Measurements from ENCODE around the gene ADH1B.
"Not testable (repeated sequence)": the region's sequence is repeated elsewhere in the genome, so short reads cannot be mapped to it uniquely, and the experiment has no call there.

The ADH1B gene

DNA sequence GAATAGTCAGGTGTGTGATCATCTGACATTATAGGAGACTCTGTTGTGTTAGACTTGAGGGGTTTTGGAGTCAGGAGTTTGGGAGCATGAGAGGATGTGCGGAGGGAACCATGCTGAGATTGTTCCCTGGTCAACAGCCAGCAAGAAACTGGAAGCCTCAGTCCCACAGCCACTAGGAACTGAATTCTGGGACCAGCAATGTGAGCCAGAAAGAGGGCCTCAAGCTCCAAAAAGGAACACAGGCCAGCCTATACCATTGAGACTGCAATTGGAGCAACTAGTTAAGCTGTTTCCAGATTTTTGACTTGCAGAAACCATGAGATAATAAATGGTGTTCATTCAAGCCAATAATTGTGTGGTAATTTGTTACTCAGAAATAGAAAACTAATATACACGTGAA, 8.7 kb upstream of the ADH1B start:
- in situ Hi-C loops (cut with MboI; ENCODE audit: low pct_unique_long_range_greater_than_20kb, low sequenced_read_pairs), result no loop called here
- DNase-seq, result no peak

DNA sequence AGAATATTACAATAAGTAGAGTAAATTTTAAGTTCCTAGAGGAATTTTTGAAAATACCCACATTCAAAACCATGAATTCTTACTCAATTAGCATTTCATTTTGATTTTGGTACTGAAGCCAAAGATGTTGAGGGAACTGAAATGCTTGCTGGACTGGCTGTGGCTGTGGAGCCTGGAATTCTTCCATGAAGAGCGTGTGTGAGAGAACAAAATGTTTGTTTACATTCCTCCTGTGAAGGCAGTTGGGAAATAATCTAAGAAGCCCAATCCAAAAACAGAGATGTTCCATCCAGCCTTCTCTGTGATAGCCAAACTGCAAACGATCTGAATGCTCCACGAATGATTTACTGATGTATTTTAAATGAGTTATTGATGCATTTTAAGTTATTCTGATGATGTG, 3.8 kb upstream of the ADH1B start:
- DNase-seq, result no peak
- in situ Hi-C loops (cut with MboI; ENCODE audit: low pct_unique_long_range_greater_than_20kb, low sequenced_read_pairs), result no loop called here

DNA sequence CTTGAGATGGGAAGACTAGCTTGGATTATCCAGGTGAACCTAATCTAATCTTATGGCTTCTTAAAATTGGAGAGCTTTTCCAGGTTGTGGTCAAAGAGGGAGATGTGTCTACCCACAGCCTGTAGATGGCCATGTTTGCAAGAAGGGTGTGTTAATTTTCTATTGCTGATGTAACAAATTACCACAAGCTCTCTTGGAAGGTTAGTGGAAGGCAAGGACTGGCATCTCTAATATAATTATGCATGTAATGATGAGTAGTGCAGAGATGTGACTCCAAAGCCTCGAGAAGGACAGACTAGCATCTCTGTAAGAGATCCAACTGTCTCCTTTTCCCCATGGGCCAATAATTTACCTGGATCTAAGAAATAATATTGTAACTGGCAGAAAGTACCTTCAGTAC, 3.2 kb upstream of the ADH1B start:
- in situ Hi-C loops (cut with MboI; ENCODE audit: low pct_unique_long_range_greater_than_20kb, low sequenced_read_pairs), result no loop called here
- DNase-seq, result no peak

DNA sequence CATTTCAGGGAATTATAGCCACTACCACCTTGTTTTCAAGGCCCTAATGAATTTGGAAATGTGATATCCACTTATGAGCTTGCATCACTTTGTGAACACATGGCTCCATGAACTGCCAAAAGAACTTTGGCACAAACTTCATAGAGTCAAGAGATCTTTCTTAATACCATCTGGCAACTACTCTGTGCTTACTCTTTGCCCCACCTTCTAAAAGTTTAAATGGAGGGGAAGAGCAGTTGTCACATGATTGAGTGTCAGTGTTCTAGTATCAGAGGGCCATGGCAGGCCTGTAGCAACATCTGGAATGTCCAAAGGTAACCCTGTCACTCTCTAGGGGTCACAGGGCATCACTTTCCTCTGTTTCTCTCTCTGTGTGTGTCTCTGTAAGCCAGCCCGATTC, 2.6 kb upstream of the ADH1B start:
- no peak for DNase-seq
- in situ Hi-C loops (cut with MboI; ENCODE audit: low pct_unique_long_range_greater_than_20kb, low sequenced_read_pairs), result no loop called here

DNA sequence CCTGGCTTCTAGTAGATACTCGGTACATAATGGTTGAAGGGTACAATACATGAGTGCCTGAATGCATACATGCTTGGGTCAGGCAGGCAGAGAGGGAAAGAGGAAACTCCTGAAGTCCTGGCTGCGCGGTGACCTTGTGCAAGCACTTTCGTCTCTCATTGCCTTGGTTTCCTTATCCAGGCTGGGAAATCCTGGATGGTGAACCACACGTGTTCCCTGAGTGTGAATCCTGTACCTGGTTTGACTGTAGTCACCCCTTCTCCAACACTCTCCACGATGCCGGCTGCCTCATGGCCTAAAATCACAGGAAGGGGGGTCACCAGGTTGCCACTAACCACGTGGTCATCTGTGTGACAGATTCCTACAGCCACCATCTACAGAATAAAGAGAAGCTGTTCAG, 3.4 kb downstream of the ADH1B start:
- DNase-seq; in situ Hi-C loops (cut with MboI; ENCODE audit: low pct_unique_long_range_greater_than_20kb, low sequenced_read_pairs): not testable (repeated sequence)

DNA sequence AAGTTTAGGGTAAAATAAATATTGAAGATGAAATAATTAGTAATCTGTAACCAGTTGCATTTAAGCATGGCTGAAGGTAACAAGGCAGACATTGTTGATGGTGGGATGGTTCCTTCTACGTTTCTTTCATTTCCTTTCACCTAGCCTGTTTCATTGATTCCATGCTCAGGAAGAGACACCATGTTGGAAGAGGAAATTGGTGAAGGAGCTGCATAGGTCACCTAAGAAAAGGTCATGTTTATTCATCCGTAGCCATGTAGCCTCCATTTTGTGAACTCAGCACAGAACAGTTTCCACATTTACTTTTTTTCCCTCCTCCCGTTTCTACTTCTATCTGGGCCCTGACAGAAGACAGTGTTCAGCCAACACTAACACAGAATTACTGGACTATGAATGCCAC, 3.8 kb downstream of the ADH1B start:
- in situ Hi-C loops (cut with MboI; ENCODE audit: low pct_unique_long_range_greater_than_20kb, low sequenced_read_pairs), result no loop called here
- DNase-seq, result no peak

DNA sequence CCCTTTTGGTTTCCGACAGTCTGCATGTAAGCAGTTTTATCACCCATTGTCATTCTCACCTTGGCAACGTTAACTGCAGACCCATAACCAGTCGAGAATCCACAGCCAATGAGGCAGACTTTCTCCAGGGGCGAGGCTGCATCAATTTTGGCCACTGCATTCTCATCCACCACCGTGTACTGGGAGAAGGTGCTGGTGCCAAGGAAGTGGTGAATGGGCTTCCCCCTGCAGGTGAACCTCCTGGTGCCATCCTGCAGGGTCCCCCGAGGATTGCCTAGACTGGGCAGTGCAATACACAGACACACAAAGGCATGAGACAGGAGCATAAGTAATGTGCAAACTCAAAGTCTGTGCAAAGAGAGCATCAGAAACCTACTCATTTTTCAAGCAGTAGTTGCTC, 5.4 kb downstream of the ADH1B start:
- no peak for DNase-seq
- in situ Hi-C loops (cut with MboI; ENCODE audit: low pct_unique_long_range_greater_than_20kb, low sequenced_read_pairs), result no loop called here

DNA sequence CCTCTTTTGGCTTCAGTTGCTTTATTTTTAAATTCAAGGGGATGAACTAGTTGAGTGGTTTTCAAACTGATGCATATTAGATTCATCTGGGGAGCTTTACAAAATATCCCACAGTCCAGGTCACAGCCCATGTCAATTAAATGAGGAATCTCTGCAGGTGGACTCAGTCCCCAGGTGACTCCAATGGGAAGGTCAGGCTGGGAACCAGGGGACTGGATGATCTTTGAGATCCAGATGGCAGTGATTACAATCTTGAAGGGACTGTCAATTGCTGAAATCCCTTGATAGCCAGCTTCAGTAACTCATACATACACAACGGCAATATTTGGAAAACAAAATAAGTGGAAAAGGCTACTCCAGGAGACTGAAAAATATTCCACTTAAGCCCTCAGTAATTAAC, 7.0 kb downstream of the ADH1B start:
- DNase-seq, result no peak
- in situ Hi-C loops (cut with MboI; ENCODE audit: low pct_unique_long_range_greater_than_20kb, low sequenced_read_pairs), result no loop called here

DNA sequence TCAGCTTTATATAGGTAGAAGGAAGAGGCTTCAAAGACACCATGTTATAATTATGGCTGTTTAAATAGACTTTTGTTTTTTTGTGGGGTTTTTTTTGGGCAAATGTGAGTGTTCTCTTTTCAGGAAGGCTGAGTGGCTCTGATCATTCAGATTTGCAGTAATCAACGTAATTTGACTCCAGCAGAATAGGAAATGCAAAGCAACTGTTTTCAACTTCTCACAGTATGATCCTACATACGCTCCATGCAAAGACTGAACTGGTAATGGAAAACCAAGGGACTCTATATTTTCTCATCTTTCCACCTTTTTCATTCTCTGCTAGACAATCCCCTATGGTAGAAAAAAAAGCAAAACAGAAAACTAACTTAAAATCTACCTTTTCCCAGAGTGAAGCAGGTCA, 10.8 kb downstream of the ADH1B start:
- in situ Hi-C loops (cut with MboI; ENCODE audit: low pct_unique_long_range_greater_than_20kb, low sequenced_read_pairs), result no loop called here
- no peak for DNase-seq

DNA sequence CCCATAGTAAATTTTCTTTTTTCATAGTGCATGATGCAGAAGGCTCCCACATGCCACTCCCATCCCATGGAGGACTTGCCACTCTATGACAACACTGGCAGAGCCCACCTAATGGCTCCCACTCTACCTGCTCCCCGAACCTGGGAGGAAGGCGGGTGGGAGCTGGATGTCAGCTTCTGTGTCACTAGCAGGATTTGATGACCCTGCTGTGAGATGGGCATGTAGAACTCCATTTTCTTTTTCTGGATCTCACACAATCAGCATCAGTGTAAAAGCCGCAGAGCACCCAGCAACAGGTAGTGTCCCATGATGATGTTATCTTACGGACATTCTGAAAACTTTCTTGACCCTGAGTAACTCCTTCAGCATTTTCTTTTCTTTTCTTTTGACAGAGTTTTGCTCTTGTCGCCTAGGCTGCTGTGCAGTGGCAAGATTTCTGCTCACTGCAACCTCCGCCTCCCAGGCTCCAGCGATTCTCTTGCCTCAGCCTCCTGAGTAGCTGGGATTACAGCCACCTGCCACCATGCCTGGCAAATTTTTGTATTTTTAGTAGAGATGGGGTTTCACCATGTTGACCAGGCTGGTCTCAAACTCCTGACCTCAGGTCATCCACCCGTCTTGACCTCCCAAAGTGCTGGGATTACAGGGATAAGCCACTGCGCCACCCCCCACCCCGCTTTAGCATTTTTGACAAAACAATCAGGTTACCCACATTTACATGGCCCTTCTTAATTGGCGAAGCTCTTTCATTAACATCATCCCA, 15.4 kb downstream of the ADH1B start:
- DNase-seq, result no peak
- in situ Hi-C loops (cut with MboI; ENCODE audit: low pct_unique_long_range_greater_than_20kb, low sequenced_read_pairs), result no loop called here

DNA sequence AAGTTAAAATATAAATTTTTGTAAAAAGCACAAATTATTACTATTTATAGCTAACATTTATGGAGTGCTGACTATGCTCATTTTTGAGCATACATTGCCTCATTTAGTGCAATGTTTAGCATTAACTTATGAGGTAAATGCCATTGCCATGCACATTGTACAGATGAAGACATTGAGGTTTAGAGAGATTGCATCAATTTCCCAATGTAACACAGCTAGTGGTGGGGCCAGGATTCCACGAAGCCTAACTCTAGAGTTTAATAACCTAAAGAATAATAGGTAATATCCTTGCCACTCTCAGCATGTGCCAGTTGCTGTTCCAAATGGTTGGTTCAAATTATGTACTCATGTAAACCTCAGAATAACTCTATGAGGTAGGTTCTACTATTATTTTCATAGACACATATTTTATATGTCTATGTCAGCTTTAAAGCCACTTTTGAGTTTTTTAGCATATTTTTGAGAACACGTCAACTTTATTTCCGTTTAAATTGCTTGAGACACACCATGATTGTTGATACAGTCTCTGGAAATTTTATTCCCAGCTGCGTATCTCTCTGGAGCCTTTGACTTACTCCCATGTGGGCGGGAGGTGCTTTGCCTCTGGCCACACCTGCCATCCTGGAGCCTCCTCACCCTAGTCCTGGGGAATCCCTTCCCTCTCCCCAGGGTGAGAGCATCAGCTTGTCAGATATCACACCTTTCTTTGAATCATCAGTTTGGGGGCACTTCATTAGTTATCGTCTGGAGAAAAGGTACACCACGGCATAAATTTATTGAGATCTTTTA, 19.6 kb downstream of the ADH1B start:
- DNase-seq, result no peak

DNA sequence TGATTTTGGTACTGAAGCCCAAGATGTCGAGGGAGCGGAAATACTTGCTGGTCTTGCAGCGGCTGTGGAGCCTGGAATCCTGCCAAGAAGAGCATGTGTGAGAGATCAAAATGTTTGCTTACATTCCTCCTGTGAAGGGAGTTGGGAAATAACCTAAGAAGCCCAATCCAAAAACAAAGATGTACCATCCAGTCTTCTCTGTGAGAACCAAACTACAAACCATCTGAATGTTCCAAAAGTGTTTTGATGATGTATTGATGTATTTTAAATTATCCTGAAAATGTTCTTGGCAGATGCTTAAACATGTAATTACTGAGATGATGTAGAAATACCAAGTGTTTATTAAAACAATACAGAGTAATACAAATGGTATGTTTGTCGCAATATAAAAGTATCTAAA, 20.3 kb downstream of the ADH1B start:
- DNase-seq, result no peak
- in situ Hi-C loops (cut with MboI; ENCODE audit: low pct_unique_long_range_greater_than_20kb, low sequenced_read_pairs), result no loop called here

More for the DNA sequence above, 19.6 kb downstream of the ADH1B start:
- in situ Hi-C loops (cut with MboI; ENCODE audit: low pct_unique_long_range_greater_than_20kb, low sequenced_read_pairs), result no loop called here

DNA sequence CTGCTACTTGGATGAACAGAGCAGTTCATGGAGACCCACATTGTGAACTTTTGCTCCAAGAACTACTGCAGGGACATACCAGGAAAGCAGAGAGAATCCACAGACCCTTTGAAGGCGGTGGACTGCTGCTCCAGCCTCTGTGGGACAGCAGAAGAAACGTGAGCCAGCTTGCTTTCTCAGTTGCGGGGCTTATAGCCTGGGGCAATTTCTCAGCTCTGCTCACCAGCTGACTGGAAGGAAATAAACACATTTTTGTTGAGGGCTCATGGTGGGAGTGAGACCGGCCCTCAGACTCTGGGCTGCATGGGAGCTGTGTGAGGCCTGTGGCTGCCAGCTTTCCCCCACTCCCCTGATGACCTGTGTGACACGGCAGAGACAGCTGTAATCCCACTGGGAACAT, 27.8 kb downstream of the ADH1B start:
- no peak for DNase-seq
- in situ Hi-C loops (cut with MboI; ENCODE audit: low pct_unique_long_range_greater_than_20kb, low sequenced_read_pairs), result no loop called here

DNA sequence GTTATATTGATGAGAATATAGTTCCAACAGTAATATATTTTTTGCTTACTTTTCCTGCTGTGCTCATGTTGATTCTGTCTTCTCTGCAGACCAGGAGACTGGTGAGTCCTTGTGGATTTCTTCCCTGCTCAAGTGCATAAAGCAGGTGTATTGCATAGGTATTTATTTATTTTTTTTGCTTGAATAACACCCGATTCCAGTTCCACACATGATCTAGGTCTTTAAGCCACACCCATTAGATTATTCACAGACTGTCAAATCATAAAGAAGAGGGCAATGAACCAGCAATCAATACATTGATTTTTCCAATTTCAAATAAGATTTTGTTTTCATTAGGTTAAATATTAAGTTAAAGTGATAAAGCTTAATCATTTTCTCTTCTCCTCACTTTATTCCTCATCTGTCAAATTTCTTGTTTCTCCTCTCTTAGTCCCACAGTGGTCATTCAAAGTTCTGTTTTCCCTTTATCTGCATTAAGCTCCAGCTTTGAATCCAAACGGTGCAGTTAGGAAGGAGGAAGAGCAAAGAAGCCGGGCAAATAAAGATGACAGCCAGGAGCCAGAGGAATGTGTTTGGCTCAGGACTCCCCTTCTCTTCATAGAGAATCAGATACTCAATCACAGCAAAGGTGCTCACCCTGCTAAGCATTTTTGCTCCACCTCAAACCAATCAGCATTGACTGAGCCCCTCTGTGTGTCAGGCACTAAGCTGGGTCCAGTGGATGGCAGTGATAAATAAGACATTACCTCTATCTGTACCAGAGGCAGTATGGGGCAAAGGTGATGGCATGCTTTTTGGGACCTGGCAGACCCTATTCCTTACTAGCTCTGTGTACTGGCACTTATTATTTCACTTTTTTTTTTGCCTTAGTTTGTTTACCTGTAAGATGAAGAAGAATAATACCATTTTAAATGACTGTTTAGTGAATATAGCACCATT, 30.1 kb downstream of the ADH1B start, which contains the start of gene ADH1A:
Gene ADH1A, minus strand, starts transcription at position 138 of the 939 bp plus-strand sequence. Its CDS starts 71 bp downstream, at position 67.
- in situ Hi-C loops (cut with MboI; ENCODE audit: low pct_unique_long_range_greater_than_20kb, low sequenced_read_pairs), result no loop called here
- no peak for DNase-seq

DNA sequence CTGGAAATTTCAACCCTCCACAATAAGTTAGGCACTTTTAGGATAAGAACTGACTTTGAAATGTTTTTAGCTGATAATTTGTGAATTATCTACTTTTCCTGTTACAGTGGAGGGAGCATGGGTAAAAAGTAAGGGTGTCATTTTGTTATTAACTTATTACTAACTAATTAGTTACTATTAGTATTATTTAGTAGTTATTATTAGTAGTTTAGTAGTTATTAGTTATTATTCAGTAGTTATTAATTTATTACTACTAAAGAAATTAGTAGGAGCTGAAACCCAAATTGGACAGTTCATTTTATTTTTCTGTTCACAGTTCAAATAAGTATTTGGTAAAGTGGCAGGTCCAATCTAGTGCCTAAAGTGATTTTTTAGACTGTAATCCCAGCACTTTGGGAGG, 35.8 kb downstream of the ADH1B start:
- no peak for DNase-seq
- in situ Hi-C loops (cut with MboI; ENCODE audit: low pct_unique_long_range_greater_than_20kb, low sequenced_read_pairs), result no loop called here

DNA sequence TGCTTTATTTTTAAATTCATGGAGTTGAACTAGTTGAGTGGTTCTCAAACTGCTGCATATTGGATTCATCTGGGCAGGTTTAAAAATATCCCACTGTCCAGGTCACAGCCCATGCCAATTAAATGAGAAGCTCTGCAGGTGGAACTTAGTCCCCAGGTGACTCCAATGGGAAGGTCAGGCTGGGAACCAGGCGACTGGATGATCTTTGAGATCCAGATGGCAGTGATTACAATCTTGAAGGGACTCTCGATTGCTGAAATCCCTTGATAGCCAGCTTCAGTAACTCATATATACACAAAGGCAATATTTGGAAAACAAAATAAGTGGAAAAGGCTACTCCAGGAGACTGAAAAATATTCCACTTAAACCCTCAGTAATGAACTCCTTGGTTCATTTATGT, 38.5 kb downstream of the ADH1B start:
- in situ Hi-C loops (cut with MboI; ENCODE audit: low pct_unique_long_range_greater_than_20kb, low sequenced_read_pairs), result no loop called here
- no peak for DNase-seq

DNA sequence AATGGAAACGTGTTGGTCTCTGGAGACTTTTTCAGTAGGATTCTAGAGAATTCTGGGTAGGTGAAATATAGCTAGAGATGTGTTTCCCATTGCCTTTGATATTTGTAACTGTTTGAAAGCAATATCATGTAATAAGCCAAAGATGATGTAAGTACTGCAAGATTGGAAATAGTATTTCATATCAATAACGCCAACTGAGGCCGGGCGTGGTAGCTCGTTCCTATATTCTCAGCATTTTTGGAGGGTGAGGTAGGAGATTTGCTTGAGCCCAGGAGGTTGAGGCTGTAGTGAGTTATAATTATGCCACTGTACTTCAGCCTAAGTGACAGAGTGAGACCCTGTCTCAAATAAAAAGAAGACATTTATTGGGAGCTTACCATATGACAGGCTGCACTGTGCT, 39.9 kb downstream of the ADH1B start:
- DNase-seq, result no peak
- in situ Hi-C loops (cut with MboI; ENCODE audit: low pct_unique_long_range_greater_than_20kb, low sequenced_read_pairs), result no loop called here

DNA sequence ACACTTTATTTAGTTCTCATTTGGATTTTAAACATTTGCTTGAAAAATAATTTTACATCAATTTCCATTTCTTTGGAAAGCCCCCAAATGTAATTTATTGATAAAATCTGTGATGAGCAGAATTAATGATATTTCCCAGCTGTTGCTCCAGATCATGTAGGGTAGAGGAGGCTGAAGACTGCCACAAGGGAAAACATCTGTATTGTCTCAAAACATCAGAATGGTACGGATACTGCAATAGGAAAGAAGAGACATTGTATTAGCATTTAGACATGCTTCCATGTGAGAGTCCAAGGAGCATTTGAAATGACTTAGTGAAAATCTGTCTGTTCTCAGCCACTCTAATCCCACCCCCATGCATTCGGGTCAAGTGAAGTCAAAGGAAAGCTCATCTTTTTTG, 44.8 kb downstream of the ADH1B start:
- in situ Hi-C loops (cut with MboI; ENCODE audit: low pct_unique_long_range_greater_than_20kb, low sequenced_read_pairs), result no loop called here
- no peak for DNase-seq

DNA sequence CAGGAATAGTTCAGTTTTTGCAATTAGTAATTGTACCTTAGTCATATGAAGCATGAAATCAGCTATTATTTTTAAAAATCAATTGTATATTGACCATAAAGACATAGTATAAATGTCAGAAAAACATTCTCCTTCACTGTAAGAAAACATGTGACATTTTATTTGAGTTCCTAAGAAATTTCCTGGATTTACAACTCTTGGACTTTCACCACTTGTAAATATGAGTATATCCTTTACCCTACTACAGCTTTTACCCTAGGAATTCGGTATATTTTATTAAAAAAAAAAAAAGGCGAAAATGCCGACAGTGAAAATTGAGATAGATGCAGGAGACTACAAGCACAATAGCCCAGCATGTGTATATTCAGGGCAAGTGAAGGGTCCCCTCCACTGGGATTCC, 45.3 kb downstream of the ADH1B start:
- no peak for DNase-seq
- in situ Hi-C loops (cut with MboI; ENCODE audit: low pct_unique_long_range_greater_than_20kb, low sequenced_read_pairs), result no loop called here

DNA sequence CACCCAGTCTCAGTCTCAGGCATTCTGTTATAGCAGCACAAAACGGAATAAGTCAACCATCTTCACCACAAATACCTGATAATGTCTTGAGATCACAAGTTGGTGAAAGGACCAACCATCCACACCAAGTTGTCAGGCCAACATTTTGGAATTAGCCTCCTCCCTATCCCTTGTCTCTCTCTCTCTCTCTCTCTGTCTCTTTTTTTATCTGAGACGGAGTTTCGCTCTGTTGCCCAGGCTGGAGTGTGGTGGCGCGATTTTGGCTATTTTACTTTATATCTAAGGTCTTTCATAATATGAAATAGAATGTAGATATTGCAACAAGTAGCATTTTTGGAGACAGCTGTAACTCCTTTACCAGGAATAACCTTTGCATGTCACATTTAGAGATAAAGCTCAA, 46.2 kb downstream of the ADH1B start:
- no peak for DNase-seq
- in situ Hi-C loops (cut with MboI; ENCODE audit: low pct_unique_long_range_greater_than_20kb, low sequenced_read_pairs), result no loop called here
